Activated CD4-positive, alpha-beta T cell treated with anti-CD3 and anti-CD28 coated beads, Interleukin-2, amount 50 U/mL, for 48 hours (primary cell): Measurements from ENCODE around the gene ELAVL3.
"Not testable (repeated sequence)": the region's sequence is repeated elsewhere in the genome, so short reads cannot be mapped to it uniquely, and the experiment has no call there.

ENCODE experiments used
- DNase-seq, 2 experiments: peaks; one replicate each; pipeline ENCODE4 v3.0.0-alpha.2; 2020

ELAVL3 gene

GRCh38 chr19:11458236-11458900 lies 22.5 kb downstream of the ELAVL3 start:
- DNase-seq = no peak

GRCh38 chr19:11457831-11458230 lies 23.0 kb downstream of the ELAVL3 start:
- DNase-seq = no peak

GRCh38 chr19:11457115-11457514 lies 23.7 kb downstream of the ELAVL3 start:
- no peak for DNase-seq

- no peak for DNase-seq
Observed at GRCh38 chr19:11456659-11457058, 24.2 kb downstream of the ELAVL3 start.

DNA sequence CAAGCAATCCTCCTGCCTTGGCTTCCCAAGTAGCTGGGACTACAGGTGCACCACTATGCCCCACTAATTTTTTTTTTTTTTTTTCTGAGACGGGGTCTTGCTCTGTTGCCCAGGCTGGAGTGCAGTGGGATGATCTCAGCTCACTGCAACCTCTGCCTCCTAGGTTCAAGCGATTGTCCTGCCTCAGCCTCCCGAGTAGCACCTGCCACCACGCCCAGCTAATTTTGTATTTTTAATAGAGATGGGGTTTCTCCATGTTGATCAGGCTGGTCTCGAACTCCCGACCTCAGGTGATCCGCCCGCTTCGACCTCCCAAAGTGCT lies 25.7 kb downstream of the ELAVL3 start:
- not testable (repeated sequence) for DNase-seq

DNA sequence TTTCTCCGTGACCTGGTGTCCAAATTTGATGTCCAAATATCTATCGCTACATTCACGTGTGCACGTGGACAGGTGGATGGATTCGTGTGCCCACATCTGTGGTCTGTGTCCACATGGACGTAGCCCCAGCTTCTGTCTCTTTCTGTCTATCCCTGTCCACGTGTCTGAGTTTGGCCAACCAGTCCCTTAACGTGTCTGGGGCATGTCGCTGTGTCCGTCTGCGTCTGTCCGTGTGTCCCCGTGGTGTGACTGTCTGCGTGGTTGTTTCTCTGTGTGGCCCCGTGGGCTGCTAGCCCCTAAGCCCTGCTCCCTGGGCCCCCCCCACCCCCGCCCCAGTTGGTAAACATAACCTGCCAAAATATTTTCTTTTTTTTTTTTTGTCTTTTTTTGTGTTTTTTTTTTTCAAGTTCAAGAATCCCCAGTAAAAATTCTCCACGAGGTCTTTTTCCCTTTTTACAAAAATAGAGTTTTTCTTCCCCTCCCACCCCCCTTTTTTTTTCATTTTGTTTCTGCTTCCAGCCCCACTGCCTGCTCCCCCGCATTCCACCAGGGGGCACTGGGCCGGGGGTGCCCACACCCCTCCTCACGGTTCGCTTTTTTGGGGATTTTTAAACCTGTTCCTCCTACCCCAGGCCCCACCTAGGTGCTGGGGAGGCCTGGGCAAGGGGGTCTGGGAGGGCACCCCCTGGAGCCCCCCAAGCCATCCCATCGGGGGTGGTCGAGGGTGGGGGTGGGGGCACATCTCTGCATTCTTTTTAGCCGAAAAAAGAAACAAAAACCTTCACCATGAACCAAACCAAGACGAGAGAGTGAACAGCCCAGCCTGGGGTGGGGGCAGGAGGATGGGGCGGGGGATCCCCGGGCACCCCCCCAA lies 27.1 kb downstream of the ELAVL3 start:
- peak; percentile 15 to 22 for DNase-seq

DNA sequence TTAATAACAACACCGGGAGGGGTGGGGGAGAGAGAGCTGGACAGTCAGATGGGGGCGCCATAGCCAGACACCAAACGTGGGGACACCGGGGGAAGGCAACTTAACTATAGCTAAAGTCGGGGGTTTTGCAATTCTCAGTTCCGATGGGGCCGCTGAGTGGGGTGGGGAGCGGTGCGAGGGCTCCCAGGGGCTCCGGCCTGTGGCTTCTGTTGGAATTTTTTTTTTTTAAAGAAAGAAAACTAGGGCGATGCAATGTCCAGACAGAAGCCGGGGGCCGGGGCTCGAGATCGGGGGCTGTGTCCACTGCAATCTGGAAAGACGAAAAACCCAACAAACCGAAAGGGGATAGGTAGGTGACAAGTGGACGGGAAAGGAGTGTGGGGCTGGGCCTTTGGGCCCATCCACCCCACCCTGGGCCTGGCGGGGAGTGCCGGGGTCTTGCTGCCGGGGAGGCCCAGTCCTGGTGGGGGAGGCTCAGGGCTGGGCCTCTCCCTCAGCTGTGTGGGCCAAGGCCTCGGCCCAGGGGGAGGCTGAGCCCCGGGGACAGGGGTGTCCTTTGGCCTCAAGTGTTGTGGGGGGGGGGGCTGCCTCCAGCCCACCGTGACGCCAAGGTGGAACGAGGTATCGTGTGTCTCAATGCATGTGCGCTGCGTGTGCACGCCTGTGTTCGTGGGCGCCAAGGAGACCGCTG lies 28.1 kb downstream of the ELAVL3 start:
- DNase-seq = no peak

- no peak for DNase-seq
Observed at GRCh38 chr19:11451871-11452619, 28.8 kb downstream of the ELAVL3 start.

DNA sequence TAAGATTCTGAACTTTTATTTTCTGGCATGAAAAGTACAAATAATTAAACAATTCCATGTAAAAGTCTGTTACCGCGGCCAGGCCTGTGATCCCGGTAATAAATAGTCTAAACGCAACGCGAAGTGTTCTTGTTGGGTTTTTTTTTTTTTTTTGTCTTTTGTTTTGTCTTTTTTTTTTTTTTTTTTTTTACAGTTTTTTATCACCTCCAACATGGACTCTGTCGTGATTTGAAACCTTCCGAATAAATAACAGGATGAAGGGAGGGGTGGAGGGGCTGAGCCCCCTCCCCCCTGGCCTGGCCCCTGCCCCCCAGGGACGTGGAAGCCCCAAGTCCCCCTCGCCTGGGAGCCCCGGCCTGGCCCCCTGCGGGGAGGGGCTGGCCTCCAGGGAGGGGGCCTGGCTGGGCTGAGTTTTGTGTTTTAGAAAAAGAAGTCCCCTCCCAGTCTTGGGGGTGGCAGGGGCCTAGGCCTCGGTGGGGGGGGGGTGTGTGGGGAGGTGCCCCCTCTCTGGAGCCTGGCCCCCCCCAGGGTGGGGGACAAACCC lies 29.4 kb downstream of the ELAVL3 start:
- no peak for DNase-seq

- DNase-seq = no peak
Observed at GRCh38 chr19:11450570-11451326, 30.1 kb downstream of the ELAVL3 start.

GRCh38 chr19:11448923-11449554 lies 31.8 kb downstream of the ELAVL3 start:
- no peak for DNase-seq

DNA sequence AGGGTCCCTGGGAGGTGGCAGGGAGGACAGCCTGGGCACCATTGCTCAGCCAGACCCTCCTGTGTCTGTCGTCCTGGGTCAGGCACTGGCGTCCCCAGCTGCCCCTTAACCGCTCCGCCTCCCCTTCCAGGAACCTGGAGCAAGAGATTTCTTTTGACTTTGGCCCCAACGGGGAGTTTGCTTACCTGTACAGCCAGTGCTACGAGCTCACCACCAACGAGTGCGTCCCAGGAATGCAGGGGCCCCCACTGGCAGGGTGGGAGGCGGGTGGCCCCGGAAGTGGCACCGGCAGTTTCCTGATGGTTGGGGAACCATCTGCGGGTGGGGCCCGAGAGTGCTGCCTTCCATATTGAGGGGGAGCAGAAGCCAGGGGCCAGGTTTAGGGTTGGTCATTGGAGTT lies 32.4 kb downstream of the ELAVL3 start:
- no peak for DNase-seq

GRCh38 chr19:11447347-11448262 lies 33.2 kb downstream of the ELAVL3 start:
- no peak for DNase-seq

DNA sequence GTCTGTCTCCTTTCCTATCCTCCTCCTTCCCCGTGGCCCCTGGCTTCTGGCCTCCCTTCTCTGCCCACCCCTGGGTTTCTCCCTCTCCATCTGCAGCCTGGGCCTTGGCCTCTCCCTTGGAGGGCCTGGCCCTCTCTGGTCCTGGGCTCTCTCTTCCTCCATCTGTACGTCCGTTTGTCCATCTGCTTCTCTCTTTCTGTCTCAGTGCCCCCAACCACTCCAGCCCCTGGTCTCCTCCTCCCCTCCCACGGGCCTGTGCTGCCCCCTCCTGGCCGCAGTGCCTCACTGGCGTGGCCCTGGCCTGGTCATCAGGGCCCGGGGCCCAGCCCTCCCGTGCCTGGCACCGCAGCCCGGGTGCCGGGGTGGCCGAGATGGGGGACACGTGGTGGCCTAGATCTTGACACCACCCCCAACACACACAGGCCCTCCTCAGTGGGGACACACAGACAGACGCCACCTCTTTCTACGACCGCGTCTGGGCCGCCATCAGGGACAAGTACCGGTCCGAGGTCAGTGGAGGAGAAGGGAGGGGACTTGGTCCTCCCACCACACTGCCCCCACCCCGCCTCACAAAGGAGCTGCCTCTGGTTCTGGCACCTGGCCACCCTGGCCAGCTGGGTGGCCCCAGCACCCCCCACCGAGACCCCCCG lies 34.1 kb downstream of the ELAVL3 start:
- peak; percentile 44 to 56 for DNase-seq

GRCh38 chr19:11446271-11446651 lies 34.6 kb downstream of the ELAVL3 start:
- no peak for DNase-seq

GRCh38 chr19:11445141-11445540 lies 35.7 kb downstream of the ELAVL3 start:
- DNase-seq = no peak

DNA sequence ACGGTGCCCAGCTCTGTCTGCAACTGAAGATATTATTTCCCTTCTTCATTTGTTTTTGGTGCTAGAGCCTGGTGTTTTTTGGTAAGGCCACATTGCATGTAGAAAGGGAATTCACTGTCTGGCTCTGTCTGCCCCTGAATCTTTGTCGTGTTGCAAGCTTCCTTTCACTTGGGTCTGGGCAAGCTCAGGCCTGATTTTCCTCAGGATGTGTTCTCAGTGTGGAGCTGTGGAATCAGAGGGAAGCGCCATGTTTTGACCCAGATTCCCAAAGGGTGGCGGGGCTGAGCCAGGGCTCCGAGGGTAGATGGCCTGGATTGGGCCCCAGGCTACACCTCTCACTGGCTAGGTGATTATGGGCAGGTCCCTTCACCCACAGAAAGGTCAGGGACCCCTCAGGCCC lies 36.8 kb downstream of the ELAVL3 start:
- no peak for DNase-seq

DNA sequence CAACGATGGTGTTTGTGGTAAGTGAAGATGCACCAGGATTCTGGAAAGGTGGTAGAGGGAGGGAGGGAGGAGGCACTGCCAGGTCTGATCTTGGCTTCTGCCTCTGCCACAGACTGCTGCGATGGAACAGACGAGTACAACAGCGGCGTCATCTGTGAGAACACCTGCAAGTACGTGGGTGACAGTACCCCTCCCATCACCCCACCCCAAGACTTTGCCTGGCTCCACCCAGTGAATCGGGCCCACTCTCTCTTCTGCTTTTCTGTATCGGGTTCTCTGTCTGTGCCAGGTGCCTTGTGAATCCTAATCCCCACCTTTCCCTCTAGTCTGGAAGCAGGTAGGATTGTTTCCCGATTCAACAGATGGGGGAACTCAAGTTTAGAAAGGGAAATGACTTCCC lies 42.9 kb downstream of the ELAVL3 start:
- no peak for DNase-seq

GRCh38 chr19:11435833-11436313 lies 45.0 kb downstream of the ELAVL3 start:
- DNase-seq = peak; percentile 30 to 33
